Measurements from ENCODE around the gene SYNE3.

DNA sequence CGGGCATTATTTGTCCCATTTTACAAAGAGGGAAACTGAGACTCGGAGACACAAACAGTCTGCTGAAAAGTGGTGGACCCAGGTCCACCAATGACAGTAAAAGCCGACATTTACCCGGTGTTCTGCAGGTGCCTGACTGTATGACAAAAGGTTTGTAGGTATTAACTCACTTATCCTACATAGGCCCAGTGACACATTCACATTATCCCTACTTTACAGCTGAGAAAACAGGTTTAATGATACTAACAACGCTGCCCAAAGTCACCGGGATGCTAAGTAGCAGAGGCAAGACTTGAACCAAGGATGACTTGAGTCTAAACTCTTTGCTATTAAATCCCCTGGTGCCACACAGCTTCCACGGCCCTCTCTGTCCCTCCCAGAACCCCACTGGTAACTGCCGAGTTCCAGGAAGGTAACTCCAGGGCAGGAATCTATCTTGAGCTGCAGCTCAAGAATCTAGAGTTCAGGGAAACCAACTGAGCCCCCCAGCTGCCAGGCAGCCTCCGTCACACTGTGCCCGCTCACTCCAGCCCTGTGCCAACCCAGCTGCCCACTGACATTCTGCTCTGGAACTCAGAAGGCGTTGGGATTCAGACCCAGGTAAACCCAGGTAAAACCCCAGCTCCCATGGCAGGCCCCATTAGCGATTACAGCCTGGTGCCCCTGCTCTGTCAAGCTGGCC, 33.7 kb downstream of the SYNE3 start:
- TF ChIP-seq, protein P1, sequence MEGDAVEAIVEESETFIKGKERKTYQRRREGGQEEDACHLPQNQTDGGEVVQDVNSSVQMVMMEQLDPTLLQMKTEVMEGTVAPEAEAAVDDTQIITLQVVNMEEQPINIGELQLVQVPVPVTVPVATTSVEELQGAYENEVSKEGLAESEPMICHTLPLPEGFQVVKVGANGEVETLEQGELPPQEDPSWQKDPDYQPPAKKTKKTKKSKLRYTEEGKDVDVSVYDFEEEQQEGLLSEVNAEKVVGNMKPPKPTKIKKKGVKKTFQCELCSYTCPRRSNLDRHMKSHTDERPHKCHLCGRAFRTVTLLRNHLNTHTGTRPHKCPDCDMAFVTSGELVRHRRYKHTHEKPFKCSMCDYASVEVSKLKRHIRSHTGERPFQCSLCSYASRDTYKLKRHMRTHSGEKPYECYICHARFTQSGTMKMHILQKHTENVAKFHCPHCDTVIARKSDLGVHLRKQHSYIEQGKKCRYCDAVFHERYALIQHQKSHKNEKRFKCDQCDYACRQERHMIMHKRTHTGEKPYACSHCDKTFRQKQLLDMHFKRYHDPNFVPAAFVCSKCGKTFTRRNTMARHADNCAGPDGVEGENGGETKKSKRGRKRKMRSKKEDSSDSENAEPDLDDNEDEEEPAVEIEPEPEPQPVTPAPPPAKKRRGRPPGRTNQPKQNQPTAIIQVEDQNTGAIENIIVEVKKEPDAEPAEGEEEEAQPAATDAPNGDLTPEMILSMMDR (IDR thresholded peaks at IDR 0.05), result no peak
- no peak for TF ChIP-seq POLR2A (IDR thresholded peaks at IDR 0.05)

All from vagina (tissue), 2 donors.